GM12878 (cell line): ENCODE measurements around the gene TMSB15A. TPM values are rescaled to one million over a fixed set of nuclear protein-coding genes. Genes with fewer than 3 reads are reported as not detected.

Experiments
- ATAC-seq: fragments of 200-7000 bp; cut with Tn5 transposase; 3 replicates; pipeline ENCODE4 v1.9.1; 2020; ENCODE audit warnings: mild to moderate bottlenecking, moderate library complexity
- BruUV-seq: library from RNA; stranded (reverse); fragments of 400-500 nt; replicated peaks from 2 replicates; lab custom pipeline; 2021; lab: Mats Ljungman, UMichigan
- CTCF ChIA-PET: fragments of 300-600 bp; sonication (Branson Sonifier 250); formaldehyde crosslinking; extraction: SDS; loops from one replicate; lab custom pipeline; 2021; ENCODE audit warnings: inconsistent platforms; lab: Yijun Ruan, JAX
- POLR2A ChIA-PET: fragments of 350-600 bp; formaldehyde crosslinking; extraction: SDS; loops from one replicate; lab custom pipeline; 2021; ENCODE audit warnings: inconsistent platforms; lab: Charles Lee
- RAD21 ChIA-PET: fragments of 300-600 bp; sonication (Branson Sonifier 250); formaldehyde crosslinking; loops from one replicate; lab custom pipeline; 2023; ENCODE audit warnings: antibody characterized with exemption; ENCODE audit not compliant: unreplicated experiment; lab: Charles Lee
- SMC1A ChIA-PET: fragments of 300-600 bp; sonication (Branson Sonifier 250); formaldehyde crosslinking; loops from one replicate; lab custom pipeline; 2023; ENCODE audit not compliant: unreplicated experiment, uncharacterized antibody; lab: Charles Lee
- DNase-seq: peaks from one replicate; pipeline ENCODE4 v3.0.0-alpha.2; 2011; ENCODE audit warnings: low read depth, low spot score
- FAIRE-seq: peaks from 3 replicates; lab custom pipeline; 2011; peaks lifted over from hg19 to GRCh38; lab: Jason Lieb, UNC
- H2AFZ ChIP-seq: 2 replicates; pipeline ENCODE4 v1.6.0; 2011; ENCODE audit warnings: low read depth, low read length, control low read depth; ENCODE audit not compliant: control insufficient read depth
- H3K27ac ChIP-seq: 2 replicates; pipeline ENCODE4 v1.5.1; 2011; ENCODE audit warnings: control low read depth; ENCODE audit not compliant: control insufficient read depth, insufficient read depth
- H3K27me3 ChIP-seq, 2 experiments: replicated peaks in 1 of 2; 2 replicates each; pipeline versions ENCODE4 v1.6.0 to v1.6.1; 2011; ENCODE audit warnings: low read length in 1 of 2; ENCODE audit not compliant: control insufficient read depth in 2 of 2, insufficient read depth in 2 of 2
- H3K36me3 ChIP-seq, 2 experiments: 2 replicates each; pipeline ENCODE4 v1.5.1; 2011; ENCODE audit warnings: low read length in 1 of 2; ENCODE audit not compliant: control insufficient read depth in 2 of 2, insufficient read depth in 2 of 2
- H3K4me1 ChIP-seq: 2 replicates; pipeline ENCODE4 v1.6.1; 2011; ENCODE audit warnings: mild to moderate bottlenecking, low read length, moderate library complexity, mixed read lengths; ENCODE audit not compliant: control insufficient read depth, insufficient read depth
- H3K4me2 ChIP-seq: 2 replicates; pipeline ENCODE4 v1.6.0; 2011; ENCODE audit warnings: control low read depth; ENCODE audit not compliant: control insufficient read depth, insufficient read depth
- H3K4me3 ChIP-seq: fragments of 200-600 bp; sonication (generic); 2 replicates; pipeline ENCODE4 v1.5.1; 2016
- H3K79me2 ChIP-seq: 2 replicates; pipeline ENCODE4 v1.6.0; 2011; ENCODE audit warnings: low read length; ENCODE audit not compliant: control insufficient read depth, insufficient read depth
- H3K9ac ChIP-seq: 2 replicates; pipeline ENCODE4 v1.8.0; 2011; ENCODE audit warnings: low read length, control low read depth, mixed read lengths; ENCODE audit not compliant: control insufficient read depth, insufficient read depth
- H3K9me3 ChIP-seq: replicated peaks from 3 replicates; pipeline ENCODE4 v1.5.1; 2011; ENCODE audit warnings: mild to moderate bottlenecking, low read length; ENCODE audit not compliant: control insufficient read depth, insufficient read depth
- H4K20me1 ChIP-seq: 2 replicates; pipeline ENCODE4 v1.6.0; 2011; ENCODE audit not compliant: control insufficient read depth, insufficient read depth
- BCL11A ChIP-seq: IDR thresholded peaks from 2 replicates; pipeline ENCODE4 v1.6.1; 2011; ENCODE audit warnings: low read depth, low read length
- CBFB ChIP-seq: IDR thresholded peaks from 2 replicates; pipeline ENCODE4 v1.6.1; 2016; ENCODE audit warnings: antibody characterized with exemption, low read depth
- CREB1 ChIP-seq: IDR thresholded peaks from 2 replicates; pipeline ENCODE4 v1.6.1; 2012; ENCODE audit warnings: low read depth, mild to moderate bottlenecking, inconsistent platforms
- FOXK2 ChIP-seq: fragments of 450-650 bp; IDR thresholded peaks from 2 replicates; pipeline ENCODE4 v1.6.1; 2017; ENCODE audit warnings: mild to moderate bottlenecking, moderate library complexity
- HDAC2 ChIP-seq: fragments of 200-600 bp; sonication (generic); IDR thresholded peaks from 2 replicates; pipeline ENCODE4 v1.6.1; 2017
- JUND ChIP-seq: IDR thresholded peaks from 2 replicates; pipeline ENCODE4 v1.6.1; 2012; ENCODE audit warnings: low read depth, mild to moderate bottlenecking, low read length, improper control_type of control experiment, moderate library complexity
- MTA2 ChIP-seq: fragments of 450-650 bp; IDR thresholded peaks from 2 replicates; pipeline ENCODE4 v1.6.1; 2016; ENCODE audit warnings: low read depth, mild to moderate bottlenecking, moderate library complexity
- SREBF2 ChIP-seq: IDR thresholded peaks from 2 replicates; pipeline ENCODE4 v1.6.1; 2012; ENCODE audit warnings: mild to moderate bottlenecking, low read length
- WGBS: methylation state at CpG from one replicate; pipeline ENCODE4 v1.1.6; 2016; ENCODE audit warnings: low lambda C conversion rate; ENCODE audit not compliant: insufficient replicate concordance, insufficient coverage; ENCODE audit errors: missing lambda C conversion rate; 5-methylcytosine and 5-hydroxymethylcytosine counted together
- in situ Hi-C: fragments of 300-500 bp; cut with MboI; formaldehyde crosslinking; loops from 9 replicates; pipeline ENCODE4 v1.14.3; 2018; ENCODE audit warnings: mixed read lengths
- intact Hi-C: fragments of 100-400 bp; cut with micrococcal nuclease; formaldehyde crosslinking; loops from one replicate; pipeline ENCODE4 v1.14.2; 2022; ENCODE audit not compliant: unreplicated experiment
- polyA plus RNA-seq, 11 experiments: library from polyadenylated mRNA; depleted of rRNA in 4 of 11; unstranded in 6 of 11; stranded (reverse) in 5 of 11; fragments of >200 nt; fragmentation: Nextera tagmentation in 4 of 11; fragmentation: Illumina TruSeq in 1 of 11; extraction: Ambion mirVana in 4 of 11; extraction: Trizol in 1 of 11; gene quantifications; 1 replicate in 1 of 11; 2 replicates in 10 of 11; pipeline versions ENCODE4 v1.2.1 to v1.2.3, GENCODE V29; 2011 to 2016; ENCODE audit warnings: inconsistent platforms in 2 of 11, missing spikeins in 2 of 11, low read depth in 1 of 11
- total RNA-seq, 4 experiments: library from RNA; depleted of rRNA in 3 of 4; stranded (reverse); fragments of >200 nt in 3 of 4; fragmentation: Illumina TruSeq in 1 of 4; extraction: Trizol in 1 of 4; gene quantifications; 2 replicates each; pipeline versions ENCODE4 v1.2.1 to v1.2.3, GENCODE V29; 2013 to 2021
- TF ChIP-seq, protein P1 (sequence below): fragments of 450-650 bp; IDR thresholded peaks from 2 replicates; pipeline ENCODE4 v1.6.1; 2017; ENCODE audit warnings: mild to moderate bottlenecking, low read depth, inconsistent platforms; ENCODE audit not compliant: poor library complexity, severe bottlenecking

Gene TMSB15A
- total and polyA plus RNA-seq, 10 of the 15 experiments (the other 5 are each of a cell fraction or from before 2014, with no cell fraction given) = 0.25 TPM; not detected in 9

- POLR2A ChIA-PET = no interaction called here
- no peak overlapping the region for H2AFZ ChIP-seq
- no peak overlapping the region for H3K4me3 ChIP-seq
- FAIRE-seq = no peak
- H3K27ac ChIP-seq = no peak overlapping the region
- no TSS peak for BruUV-seq
- H3K4me1 ChIP-seq = no peaks in the 10 kb centered on the region
- in situ Hi-C loops = no loop called here
- H3K79me2 ChIP-seq = no peaks in the 10 kb centered on the region
- 2% methylated on average over 2 of the region's 2 CpGs for WGBS
- no peak for DNase-seq
- intact Hi-C loops = no loop called here
- no peaks in the 10 kb centered on the region for H4K20me1 ChIP-seq
- H3K9me3 ChIP-seq = no peaks in the 10 kb centered on the region
- H3K9ac ChIP-seq = no peak overlapping the region
- H3K36me3 ChIP-seq = no peaks in the 10 kb centered on the region
- no peak; the same call in 2 of the 3 replicates for ATAC-seq
- CTCF ChIA-PET = no interaction called here
- TF ChIP-seq HDAC2 (no peak), JUND (no peak), MTA2 (no peak), CBFB (no peak), SREBF2 (no peak)
- SMC1A ChIA-PET = no interaction called here
- H3K27me3 ChIP-seq = no peaks in the 10 kb centered on the region
- RAD21 ChIA-PET = no interaction called here
- no peak overlapping the region for H3K4me2 ChIP-seq
These were observed 44.0 kb upstream of the TMSB15A start for GRCh38 chrX:102560423-102561068.

- in situ Hi-C loops = no loop called here
- SMC1A ChIA-PET = no interaction called here
- 0% methylated on average over 2 of the region's 2 CpGs for WGBS
These were observed 42.1 kb upstream of the TMSB15A start for GRCh38 chrX:102558607-102559006.

More at GRCh38 chrX:102558607-102559006, 42.1 kb upstream of the TMSB15A start:
- no peak for FAIRE-seq
- H3K9ac ChIP-seq = no peak overlapping the region
- H3K4me2 ChIP-seq = no peak overlapping the region
- no peaks in the 10 kb centered on the region for H3K9me3 ChIP-seq
- POLR2A ChIA-PET = no interaction called here
- H3K4me1 ChIP-seq = no peaks in the 10 kb centered on the region
- no peak overlapping the region for H3K4me3 ChIP-seq
- no peak overlapping the region for H2AFZ ChIP-seq
- H3K27me3 ChIP-seq = no peaks in the 10 kb centered on the region
- RAD21 ChIA-PET = no interaction called here
- H3K27ac ChIP-seq = no peak overlapping the region
- H3K36me3 ChIP-seq = no peaks in the 10 kb centered on the region
- intact Hi-C loops = no loop called here
- TF ChIP-seq CREB1 (no peak), BCL11A (no peak), FOXK2 (no peak)
- TF ChIP-seq, protein P1, sequence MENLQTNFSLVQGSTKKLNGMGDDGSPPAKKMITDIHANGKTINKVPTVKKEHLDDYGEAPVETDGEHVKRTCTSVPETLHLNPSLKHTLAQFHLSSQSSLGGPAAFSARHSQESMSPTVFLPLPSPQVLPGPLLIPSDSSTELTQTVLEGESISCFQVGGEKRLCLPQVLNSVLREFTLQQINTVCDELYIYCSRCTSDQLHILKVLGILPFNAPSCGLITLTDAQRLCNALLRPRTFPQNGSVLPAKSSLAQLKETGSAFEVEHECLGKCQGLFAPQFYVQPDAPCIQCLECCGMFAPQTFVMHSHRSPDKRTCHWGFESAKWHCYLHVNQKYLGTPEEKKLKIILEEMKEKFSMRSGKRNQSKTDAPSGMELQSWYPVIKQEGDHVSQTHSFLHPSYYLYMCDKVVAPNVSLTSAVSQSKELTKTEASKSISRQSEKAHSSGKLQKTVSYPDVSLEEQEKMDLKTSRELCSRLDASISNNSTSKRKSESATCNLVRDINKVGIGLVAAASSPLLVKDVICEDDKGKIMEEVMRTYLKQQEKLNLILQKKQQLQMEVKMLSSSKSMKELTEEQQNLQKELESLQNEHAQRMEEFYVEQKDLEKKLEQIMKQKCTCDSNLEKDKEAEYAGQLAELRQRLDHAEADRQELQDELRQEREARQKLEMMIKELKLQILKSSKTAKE = no peak
- DNase-seq = no peak
- no peaks in the 10 kb centered on the region for H4K20me1 ChIP-seq
- BruUV-seq = no TSS peak
- no peaks in the 10 kb centered on the region for H3K79me2 ChIP-seq
- no peak for ATAC-seq
- CTCF ChIA-PET = no interaction called here
